ENCODE measurements around the gene ASPDH. TPM values are rescaled to one million over a fixed set of nuclear protein-coding genes. Genes with fewer than 3 reads are reported as not detected.

ASPDH gene
- polyA plus RNA-seq, 1 donor (not counting 4 experiments of a cell fraction or from before 2014, with no cell fraction given), result not detected

DNA sequence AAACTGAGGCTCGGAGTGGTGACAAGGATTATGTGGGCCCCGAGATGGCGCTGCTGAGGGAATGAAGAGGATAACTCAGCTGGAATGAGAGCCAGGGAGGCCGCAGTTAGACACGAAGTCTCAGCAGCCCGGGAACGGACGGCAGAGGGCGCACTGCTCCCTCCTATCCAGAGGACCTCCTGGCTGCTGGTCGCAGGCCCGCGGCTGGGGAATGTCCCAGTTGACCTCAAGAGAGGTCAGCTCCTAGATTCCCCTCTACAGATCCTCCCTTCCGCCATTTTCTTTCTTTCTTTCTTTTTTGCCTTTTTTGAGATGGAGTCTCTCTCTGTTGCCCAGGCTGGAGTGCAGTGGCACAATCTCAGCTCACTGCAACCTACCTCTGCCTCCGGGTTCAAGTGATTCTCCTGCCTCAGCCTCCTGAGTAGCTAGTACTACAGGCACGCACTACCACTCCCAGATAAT is 24.1 kb upstream of the ASPDH start:
- TF ChIP-seq CTCF (optimal IDR thresholded peaks at IDR 0.05 in 1 of 3, IDR thresholded peaks at IDR 0.05 in 1 of 3, conservative IDR thresholded peaks at IDR 0.05 in 1 of 3; ENCODE audit: extremely low read depth in 1 of 3, insufficient read depth in 2 of 3, low read length in 3 of 3) (peak; percentile 76 to 97 (median 94)), EZH2 (IDR thresholded peaks at IDR 0.05; ENCODE audit: low read length) (no peak)
- Histone ChIP-seq H3K9ac (ENCODE audit: control insufficient read depth, extremely low read depth, insufficient read depth, low read length) (no peak overlapping the region), H3K27ac (ENCODE audit: control insufficient read depth, insufficient read depth, low read length) (no peak overlapping the region), H3K4me1 (ENCODE audit: control insufficient read depth, extremely low read depth, insufficient read depth, low read length) (no peaks in the 10 kb centered on the region), H4K20me1 (ENCODE audit: control insufficient read depth, extremely low read depth, insufficient read depth, low read length) (no peaks in the 10 kb centered on the region), H2AFZ (ENCODE audit: control insufficient read depth, low read length) (no peak overlapping the region), H3K79me2 (ENCODE audit: control insufficient read depth, insufficient read depth, low read length) (no peaks in the 10 kb centered on the region), H3K9me3 (ENCODE audit: control insufficient read depth, low read depth, low read length) (no peaks in the 10 kb centered on the region), H3K9me1 (ENCODE audit: control insufficient read depth, extremely low read depth, insufficient read depth, low read length) (no peaks in the 10 kb centered on the region), H3K27me3 (ENCODE audit: control insufficient read depth, extremely low read depth, insufficient read depth, low read length) (no peaks in the 10 kb centered on the region), H3K4me2 (ENCODE audit: control insufficient read depth, extremely low read depth, insufficient read depth, low read depth, low read length) (no peak overlapping the region), H3K4me3 (ENCODE audit: control insufficient read depth in 2 of 3, extremely low read depth in 1 of 3, insufficient read depth in 2 of 3, low read depth in 1 of 3, low read length in 3 of 3) (no peak overlapping the region), H3K36me3 (ENCODE audit: control insufficient read depth in 2 of 2, extremely low read depth in 1 of 2, insufficient read depth in 2 of 2, low read length in 2 of 2) (no peaks in the 10 kb centered on the region)
- no peak for FAIRE-seq
- peak; percentile 1 for DNase-seq (ENCODE audit: low read depth, low spot score)
- dilution Hi-C loops (cut with MboI; ENCODE audit: extremely low pct_ligation_motif_present, low sequenced_read_pairs), result no loop called here

DNA sequence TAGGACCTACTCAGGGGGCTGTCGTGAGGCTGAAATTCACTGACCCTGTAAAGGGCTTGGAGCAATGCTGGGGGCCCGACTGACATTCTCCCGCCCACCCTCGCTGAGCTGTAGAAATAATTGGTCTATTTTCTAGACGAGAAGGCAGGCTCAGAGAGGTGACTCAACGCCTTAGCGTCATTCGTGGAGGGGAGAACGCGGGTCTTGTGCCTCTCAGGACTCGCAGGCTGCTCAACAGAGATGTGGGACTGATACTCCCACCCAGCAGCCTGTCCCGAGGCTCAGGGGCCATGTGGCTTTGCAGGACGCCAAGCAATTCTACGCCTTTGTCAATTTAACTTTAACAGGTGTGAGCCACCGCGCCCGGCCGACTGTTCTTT is 23.6 kb upstream of the ASPDH start:
- H3K27ac ChIP-seq (ENCODE audit: control insufficient read depth, insufficient read depth, low read length), result no peak overlapping the region
- H3K9me3 ChIP-seq (ENCODE audit: control insufficient read depth, low read depth, low read length), result no peaks in the 10 kb centered on the region
- H3K4me3 ChIP-seq (ENCODE audit: control insufficient read depth in 2 of 3, extremely low read depth in 1 of 3, insufficient read depth in 2 of 3, low read depth in 1 of 3, low read length in 3 of 3), result no peak overlapping the region
- H3K4me1 ChIP-seq (ENCODE audit: control insufficient read depth, extremely low read depth, insufficient read depth, low read length), result no peaks in the 10 kb centered on the region
- no peaks in the 10 kb centered on the region for H3K9me1 ChIP-seq (ENCODE audit: control insufficient read depth, extremely low read depth, insufficient read depth, low read length)
- H3K9ac ChIP-seq (ENCODE audit: control insufficient read depth, extremely low read depth, insufficient read depth, low read length), result no peak overlapping the region
- FAIRE-seq (no peak), DNase-seq (ENCODE audit: low read depth, low spot score) (no peak)
- TF ChIP-seq CTCF (optimal IDR thresholded peaks at IDR 0.05 in 1 of 3, IDR thresholded peaks at IDR 0.05 in 1 of 3, conservative IDR thresholded peaks at IDR 0.05 in 1 of 3; ENCODE audit: extremely low read depth in 1 of 3, insufficient read depth in 2 of 3, low read length in 3 of 3), result no peak
- no peak for TF ChIP-seq EZH2 (IDR thresholded peaks at IDR 0.05; ENCODE audit: low read length)
- no peak overlapping the region for H3K4me2 ChIP-seq (ENCODE audit: control insufficient read depth, extremely low read depth, insufficient read depth, low read depth, low read length)
- H3K79me2 ChIP-seq (ENCODE audit: control insufficient read depth, insufficient read depth, low read length), result no peaks in the 10 kb centered on the region
- H4K20me1 ChIP-seq (ENCODE audit: control insufficient read depth, extremely low read depth, insufficient read depth, low read length), result no peaks in the 10 kb centered on the region
- no peaks in the 10 kb centered on the region for H3K36me3 ChIP-seq (ENCODE audit: control insufficient read depth in 2 of 2, extremely low read depth in 1 of 2, insufficient read depth in 2 of 2, low read length in 2 of 2)
- H3K27me3 ChIP-seq (ENCODE audit: control insufficient read depth, extremely low read depth, insufficient read depth, low read length), result no peaks in the 10 kb centered on the region
- dilution Hi-C loops (cut with MboI; ENCODE audit: extremely low pct_ligation_motif_present, low sequenced_read_pairs), result no loop called here
- no peak overlapping the region for H2AFZ ChIP-seq (ENCODE audit: control insufficient read depth, low read length)

Data from keratinocyte (primary cell).